ENCODE results near the gene RGS6.

Gene RGS6

DNA sequence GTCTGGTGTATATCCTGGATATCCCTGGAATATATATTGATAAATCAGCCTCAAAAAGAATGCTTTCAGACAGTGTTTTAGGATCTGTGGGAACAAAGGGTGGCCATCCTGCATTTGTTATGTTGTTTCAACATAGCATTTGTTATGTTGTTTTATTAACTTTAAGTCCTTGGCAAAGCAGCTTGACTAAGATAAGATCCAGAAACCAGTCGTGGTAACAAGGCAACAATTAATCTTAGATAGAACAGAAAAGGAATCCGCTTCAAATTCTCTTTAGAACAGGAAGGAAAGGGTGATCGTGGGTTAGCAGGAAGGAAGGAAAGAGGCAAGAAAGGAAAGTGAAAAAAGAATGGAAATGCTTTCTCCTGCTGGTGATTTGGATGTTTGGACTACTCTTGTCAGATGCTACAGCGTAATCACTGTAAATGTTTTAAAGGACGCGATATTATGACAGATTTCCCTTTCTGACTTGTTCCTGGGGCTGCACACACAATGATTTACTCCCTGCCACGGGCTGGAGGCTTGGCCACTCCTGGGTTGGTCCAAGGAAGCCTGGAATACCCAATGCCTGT is 518.3 kb downstream of the RGS6 start:
- no peak overlapping the region for H3K4me3 ChIP-seq (replicated peaks in 1 of 2; ENCODE audit: low read depth in 2 of 2, low read length in 2 of 2)
- DNase-seq (ENCODE audit: low read depth in 2 of 2): no peak

DNA sequence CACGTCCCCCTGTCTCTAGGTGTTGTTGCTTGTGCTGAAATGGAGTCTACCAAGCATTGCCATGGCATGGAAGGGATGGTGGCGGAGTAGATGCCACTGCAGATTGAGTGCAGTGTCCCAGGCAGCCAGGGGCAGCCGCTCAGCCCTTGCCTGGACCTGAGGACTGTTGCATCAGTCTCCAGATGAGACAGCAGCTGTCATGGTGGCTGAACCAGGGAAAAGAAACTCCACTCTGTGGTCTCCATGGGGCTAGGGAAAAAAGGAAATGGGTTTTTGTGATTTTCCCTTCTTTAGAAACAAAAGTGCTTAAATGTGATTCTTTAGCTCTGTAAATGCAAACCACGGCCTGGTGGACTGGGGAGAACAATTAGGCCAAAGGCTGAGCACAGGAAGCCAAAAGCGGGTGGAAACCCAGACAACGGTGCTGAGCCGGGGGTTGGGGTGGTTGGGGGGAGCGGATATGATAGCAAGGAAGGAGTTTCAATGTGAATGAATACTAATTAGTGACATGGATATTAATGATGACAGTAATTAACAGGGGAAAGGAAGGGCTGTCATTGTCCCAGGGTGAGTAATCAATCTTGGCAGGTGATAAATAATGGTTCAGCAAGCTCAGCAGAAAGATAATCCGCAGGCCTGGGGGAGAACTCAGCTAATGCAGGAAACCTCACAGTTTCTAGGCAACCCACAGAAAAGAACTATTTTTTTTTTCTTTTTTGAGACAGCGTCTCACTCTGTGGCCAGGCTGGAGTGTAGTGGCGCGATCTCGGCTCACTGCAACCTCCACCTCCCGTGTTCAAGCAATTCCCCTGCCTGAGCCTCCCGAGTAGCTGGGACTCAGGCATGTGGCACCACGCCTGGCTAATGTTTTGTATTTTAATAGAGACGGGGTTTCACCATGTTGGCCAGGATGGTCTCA is 519.1 kb downstream of the RGS6 start:
- H3K4me3 ChIP-seq (replicated peaks in 1 of 2; ENCODE audit: low read depth in 2 of 2, low read length in 2 of 2): no peak overlapping the region
- no peak for DNase-seq (ENCODE audit: low read depth in 2 of 2)
- TF ChIP-seq, protein P1, sequence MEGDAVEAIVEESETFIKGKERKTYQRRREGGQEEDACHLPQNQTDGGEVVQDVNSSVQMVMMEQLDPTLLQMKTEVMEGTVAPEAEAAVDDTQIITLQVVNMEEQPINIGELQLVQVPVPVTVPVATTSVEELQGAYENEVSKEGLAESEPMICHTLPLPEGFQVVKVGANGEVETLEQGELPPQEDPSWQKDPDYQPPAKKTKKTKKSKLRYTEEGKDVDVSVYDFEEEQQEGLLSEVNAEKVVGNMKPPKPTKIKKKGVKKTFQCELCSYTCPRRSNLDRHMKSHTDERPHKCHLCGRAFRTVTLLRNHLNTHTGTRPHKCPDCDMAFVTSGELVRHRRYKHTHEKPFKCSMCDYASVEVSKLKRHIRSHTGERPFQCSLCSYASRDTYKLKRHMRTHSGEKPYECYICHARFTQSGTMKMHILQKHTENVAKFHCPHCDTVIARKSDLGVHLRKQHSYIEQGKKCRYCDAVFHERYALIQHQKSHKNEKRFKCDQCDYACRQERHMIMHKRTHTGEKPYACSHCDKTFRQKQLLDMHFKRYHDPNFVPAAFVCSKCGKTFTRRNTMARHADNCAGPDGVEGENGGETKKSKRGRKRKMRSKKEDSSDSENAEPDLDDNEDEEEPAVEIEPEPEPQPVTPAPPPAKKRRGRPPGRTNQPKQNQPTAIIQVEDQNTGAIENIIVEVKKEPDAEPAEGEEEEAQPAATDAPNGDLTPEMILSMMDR (IDR thresholded peaks at IDR 0.05; ENCODE audit: low read depth, low read length): no peak

More for the DNA sequence above, 518.3 kb downstream of the RGS6 start:
- TF ChIP-seq, protein P1 (IDR thresholded peaks at IDR 0.05; ENCODE audit: low read depth, low read length): no peak

DNA sequence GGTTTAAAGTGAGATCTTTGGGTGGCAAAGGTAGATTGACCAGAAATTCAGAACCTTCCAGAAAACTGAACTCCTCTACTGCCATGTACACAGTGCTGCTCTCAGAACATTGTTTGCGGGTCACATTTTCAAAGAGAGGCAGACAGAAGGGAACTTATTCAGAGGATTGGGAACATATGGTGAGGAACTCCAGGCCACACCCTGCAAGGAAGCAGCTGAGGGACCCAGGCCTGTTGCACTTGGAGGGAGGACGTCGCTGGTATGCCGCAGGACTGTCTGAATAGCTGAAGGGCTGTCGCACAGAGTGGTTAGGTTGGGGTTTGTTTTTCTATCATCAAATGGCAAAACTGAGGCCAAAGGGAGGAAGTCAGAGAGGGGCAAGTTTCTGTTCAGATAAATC is 520.5 kb downstream of the RGS6 start:
- DNase-seq (ENCODE audit: low read depth in 2 of 2): no peak
- TF ChIP-seq, protein P1 (IDR thresholded peaks at IDR 0.05; ENCODE audit: low read depth, low read length): no peak
- no peak overlapping the region for H3K4me3 ChIP-seq (replicated peaks in 1 of 2; ENCODE audit: low read depth in 2 of 2, low read length in 2 of 2)

DNA sequence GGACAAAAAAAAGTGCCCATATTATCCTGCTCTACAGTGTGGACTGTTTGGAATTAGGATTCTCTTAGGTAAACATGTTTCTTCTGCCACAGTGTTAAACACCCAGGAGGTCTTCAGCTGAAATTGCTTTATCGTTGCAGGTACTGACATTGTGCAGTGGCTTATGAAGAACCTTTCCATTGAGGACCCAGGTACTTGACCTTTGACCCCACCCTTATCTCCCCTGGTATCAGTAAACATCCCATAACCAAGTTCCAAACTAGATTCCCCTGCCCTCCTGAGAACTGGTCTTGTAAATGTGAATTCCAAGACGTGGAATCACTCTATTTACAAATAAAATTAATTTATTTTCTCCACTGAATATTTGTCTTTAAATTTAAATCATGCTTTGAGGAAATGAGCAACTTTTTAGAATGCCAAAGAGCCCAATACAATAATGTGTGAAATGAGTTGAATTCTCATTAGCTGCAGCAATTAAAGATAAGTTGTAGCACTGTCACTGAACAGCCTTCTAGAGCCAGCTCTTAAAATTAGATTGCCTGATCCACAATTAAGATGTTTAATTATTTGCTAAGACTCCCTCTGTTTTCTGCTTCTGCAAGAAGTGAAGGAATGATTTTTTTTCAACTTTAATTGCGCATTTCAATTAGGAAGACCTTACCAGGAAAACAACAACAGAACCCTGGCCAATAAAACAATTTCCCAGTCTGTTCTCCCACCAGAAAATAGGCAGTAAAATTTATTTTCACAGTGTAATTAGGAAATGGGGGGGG is 522.3 kb downstream of the RGS6 start:
- no peak overlapping the region for H3K4me3 ChIP-seq (replicated peaks in 1 of 2; ENCODE audit: low read depth in 2 of 2, low read length in 2 of 2)
- no peak for DNase-seq (ENCODE audit: low read depth in 2 of 2)
- TF ChIP-seq, protein P1 (IDR thresholded peaks at IDR 0.05; ENCODE audit: low read depth, low read length): no peak

DNA sequence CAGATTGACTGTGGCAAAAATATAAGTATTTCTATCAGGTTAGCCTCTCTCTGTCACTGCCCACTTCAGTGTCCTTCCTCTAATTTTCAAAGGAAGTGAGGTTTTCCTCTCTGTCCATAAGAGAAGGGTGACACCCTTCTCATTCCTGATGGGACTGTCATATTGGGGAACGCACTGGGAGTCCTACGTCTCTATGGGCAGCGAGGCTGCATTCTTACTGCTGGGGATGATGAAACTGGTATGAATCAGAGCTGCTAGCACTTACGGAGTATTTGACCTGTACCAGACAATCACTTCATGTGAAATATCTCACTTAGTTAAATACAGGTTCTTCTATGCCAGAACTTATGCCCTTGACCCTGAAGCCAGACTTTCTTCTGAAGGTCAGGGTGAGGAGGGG is 525.4 kb downstream of the RGS6 start:
- DNase-seq (ENCODE audit: low read depth in 2 of 2): peak; percentile 34 to 77
- H3K4me3 ChIP-seq (replicated peaks in 1 of 2; ENCODE audit: low read depth in 2 of 2, low read length in 2 of 2): no peak overlapping the region
- TF ChIP-seq, protein P1 (IDR thresholded peaks at IDR 0.05; ENCODE audit: low read depth, low read length): no peak

DNA sequence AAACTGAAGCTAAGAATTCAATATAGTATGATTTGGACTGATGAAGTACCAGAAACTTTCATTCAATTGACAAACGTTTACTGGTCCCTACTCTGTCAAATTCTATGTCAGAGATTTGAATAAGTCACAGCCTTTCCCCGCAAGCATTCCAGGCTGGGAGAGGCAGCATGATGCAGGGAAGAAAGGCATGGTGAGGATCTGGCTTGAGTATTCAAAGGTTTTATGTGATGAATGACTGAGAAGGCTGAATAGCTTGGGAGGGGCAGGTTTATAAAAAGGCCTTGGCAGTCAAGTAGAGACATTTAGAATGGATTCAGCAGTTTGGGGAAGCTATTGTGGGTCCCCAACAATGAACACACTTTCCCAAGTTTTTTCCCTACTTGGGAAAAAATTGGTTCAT is 529.8 kb downstream of the RGS6 start:
- no peak overlapping the region for H3K4me3 ChIP-seq (replicated peaks in 1 of 2; ENCODE audit: low read depth in 2 of 2, low read length in 2 of 2)
- TF ChIP-seq, protein P1 (IDR thresholded peaks at IDR 0.05; ENCODE audit: low read depth, low read length): no peak
- no peak for DNase-seq (ENCODE audit: low read depth in 2 of 2)
